Mesenchymal stem cell (in vitro differentiated cells and primary cell): Measurements from ENCODE around the gene TSKS.

Experiments
- DNase-seq: peaks from one replicate; pipeline ENCODE4 v3.0.0-alpha.2; 2013
- H2AFZ ChIP-seq: one replicate; pipeline ENCODE4 v1.6.1; 2013; ENCODE audit warnings: low read depth, mild to moderate bottlenecking, control low read depth, inconsistent platforms, low read length, moderate library complexity
- H2AK5ac ChIP-seq: 2 replicates; pipeline ENCODE4 v1.6.1; 2013; ENCODE audit warnings: low read length, moderate library complexity, mild to moderate bottlenecking, inconsistent platforms; ENCODE audit not compliant: severe bottlenecking
- H2BK120ac ChIP-seq: one replicate; pipeline ENCODE4 v1.6.1; 2013; ENCODE audit warnings: low read depth, mild to moderate bottlenecking, inconsistent platforms, low read length, moderate library complexity
- H2BK12ac ChIP-seq, 2 experiments: one replicate each; pipeline ENCODE4 v1.6.1; 2013; ENCODE audit warnings: inconsistent platforms in 2 of 2, low read length in 2 of 2, mild to moderate bottlenecking in 2 of 2, moderate library complexity in 2 of 2, control low read depth in 1 of 2
- H2BK15ac ChIP-seq: one replicate; pipeline ENCODE4 v1.6.1; 2013; ENCODE audit warnings: mild to moderate bottlenecking, low read depth, inconsistent platforms; ENCODE audit not compliant: poor library complexity, severe bottlenecking
- H2BK5ac ChIP-seq: 2 replicates; pipeline ENCODE4 v1.6.1; 2013; ENCODE audit warnings: low read depth, mild to moderate bottlenecking, low read length, control low read depth, inconsistent platforms; ENCODE audit not compliant: poor library complexity, severe bottlenecking
- H3K14ac ChIP-seq, 2 experiments: one replicate each; pipeline ENCODE4 v1.6.1; 2013; ENCODE audit warnings: inconsistent platforms in 2 of 2, low read length in 2 of 2, control low read depth in 1 of 2, mild to moderate bottlenecking in 1 of 2, moderate library complexity in 1 of 2
- H3K18ac ChIP-seq, 2 experiments: one replicate each; pipeline ENCODE4 v1.6.1; 2013; ENCODE audit warnings: inconsistent platforms in 2 of 2, low read length in 2 of 2, control low read depth in 1 of 2, low read depth in 1 of 2, mild to moderate bottlenecking in 1 of 2
- H3K23ac ChIP-seq, 2 experiments: one replicate each; pipeline ENCODE4 v1.6.1; 2013; ENCODE audit warnings: inconsistent platforms in 2 of 2, low read length in 2 of 2, mild to moderate bottlenecking in 2 of 2, moderate library complexity in 2 of 2, control low read depth in 1 of 2
- H3K27ac ChIP-seq: 2 replicates; pipeline ENCODE4 v1.5.1; 2013; ENCODE audit warnings: mild to moderate bottlenecking, moderate library complexity, low read length, control low read depth, inconsistent platforms; ENCODE audit not compliant: poor library complexity, severe bottlenecking
- H3K27me3 ChIP-seq, 2 experiments: 2 replicates each; pipeline versions ENCODE4 v1.6.1 to v1.7.0; 2013; ENCODE audit warnings: low read length in 2 of 2, mild to moderate bottlenecking in 2 of 2, moderate library complexity in 2 of 2, control low read depth in 1 of 2, inconsistent platforms in 1 of 2; ENCODE audit not compliant: control insufficient read depth in 1 of 2, insufficient read depth in 1 of 2
- H3K36me3 ChIP-seq, 2 experiments: 2 replicates each; pipeline versions ENCODE4 v1.6.1 to v1.7.0; 2013; ENCODE audit warnings: low read length in 2 of 2, control low read depth in 1 of 2, inconsistent platforms in 1 of 2, low read depth in 1 of 2, mild to moderate bottlenecking in 1 of 2; ENCODE audit not compliant: insufficient read depth in 2 of 2, control insufficient read depth in 1 of 2
- H3K4ac ChIP-seq, 2 experiments: one replicate each; pipeline ENCODE4 v1.6.1; 2013; ENCODE audit warnings: inconsistent platforms in 2 of 2, low read length in 2 of 2, mild to moderate bottlenecking in 2 of 2, moderate library complexity in 2 of 2, control low read depth in 1 of 2, low read depth in 1 of 2
- H3K4me1 ChIP-seq: 2 replicates; pipeline ENCODE4 v1.6.1; 2013; ENCODE audit warnings: low read depth, low read length, control low read depth; ENCODE audit not compliant: control insufficient read depth, insufficient read depth
- H3K4me2 ChIP-seq: 2 replicates; pipeline ENCODE4 v1.6.1; 2013; ENCODE audit warnings: low read length, mild to moderate bottlenecking, inconsistent platforms; ENCODE audit not compliant: poor library complexity, severe bottlenecking
- H3K4me3 ChIP-seq, 2 experiments: 2 replicates each; pipeline versions ENCODE4 v1.5.1 to v1.7.0; 2013; ENCODE audit warnings: low read length in 2 of 2, mild to moderate bottlenecking in 2 of 2, control low read depth in 1 of 2, low read depth in 1 of 2; ENCODE audit not compliant: insufficient read depth in 1 of 2
- H3K79me1 ChIP-seq: replicated peaks from 2 replicates; pipeline ENCODE4 v1.6.1; 2013; ENCODE audit warnings: mild to moderate bottlenecking, control low read depth, low read length, inconsistent platforms; ENCODE audit not compliant: poor library complexity, severe bottlenecking
- H3K9ac ChIP-seq: 2 replicates; pipeline ENCODE4 v1.7.0; 2013; ENCODE audit warnings: mild to moderate bottlenecking, low read length, moderate library complexity
- H3K9me3 ChIP-seq: 2 replicates; pipeline ENCODE4 v1.7.0; 2013; ENCODE audit warnings: mild to moderate bottlenecking, low read length; ENCODE audit not compliant: control insufficient read depth
- H4K8ac ChIP-seq: one replicate; pipeline ENCODE4 v1.6.1; 2013; ENCODE audit warnings: inconsistent platforms, mild to moderate bottlenecking, low read length, moderate library complexity
- H4K91ac ChIP-seq: one replicate; pipeline ENCODE4 v1.6.1; 2013; ENCODE audit warnings: mild to moderate bottlenecking, low read length, inconsistent platforms
- WGBS: methylation state at CpG from one replicate; pipeline ENCODE4 v1.1.7; 2013; ENCODE audit warnings: mixed read lengths; 5-methylcytosine and 5-hydroxymethylcytosine counted together

TSKS gene

GRCh38 chr19:49809160-49809940 lies 46.2 kb upstream of the TSKS start:
- Histone ChIP-seq H3K36me3 (peaks cover 38 to 47% of the 10 kb centered on the region in 2 experiments), H3K4ac (peak overlapping the region in 1 of 2 experiments; percentile 66), H3K4me3 (peak overlapping the region; percentile 46 to 90), H3K9ac (peak overlapping the region; percentile 87), H3K18ac (peak overlapping the region; percentile 29 to 77), H2BK120ac (no peak overlapping the region), H2AK5ac (no peak overlapping the region), H3K27ac (no peak overlapping the region), H4K8ac (peak overlapping the region; percentile 64), H2BK15ac (no peak overlapping the region), H3K4me2 (peak overlapping the region; percentile 34), H3K23ac (no peak overlapping the region), H3K4me1 (peaks cover 21% of the 10 kb centered on the region), H3K14ac (peak overlapping the region in 1 of 2 experiments; percentile 86), H2BK5ac (no peak overlapping the region), H3K9me3 (no peaks in the 10 kb centered on the region), H3K79me1 (peaks cover 3% of the 10 kb centered on the region), H3K27me3 (no peaks in the 10 kb centered on the region), H4K91ac (no peak overlapping the region), H2AFZ (peak overlapping the region; percentile 83), H2BK12ac (peak overlapping the region in 1 of 2 experiments; percentile 7)
- peak; percentile 42 for DNase-seq
- 21% methylated on average over 50 of the region's 50 CpGs for WGBS

- no peaks in the 10 kb centered on the region for H3K27me3 ChIP-seq
- 6% methylated on average over 31 of the region's 31 CpGs for WGBS
- peak overlapping the region; percentile 87 for H3K9ac ChIP-seq
These were observed 45.6 kb upstream of the TSKS start for GRCh38 chr19:49808711-49809159.

DNA sequence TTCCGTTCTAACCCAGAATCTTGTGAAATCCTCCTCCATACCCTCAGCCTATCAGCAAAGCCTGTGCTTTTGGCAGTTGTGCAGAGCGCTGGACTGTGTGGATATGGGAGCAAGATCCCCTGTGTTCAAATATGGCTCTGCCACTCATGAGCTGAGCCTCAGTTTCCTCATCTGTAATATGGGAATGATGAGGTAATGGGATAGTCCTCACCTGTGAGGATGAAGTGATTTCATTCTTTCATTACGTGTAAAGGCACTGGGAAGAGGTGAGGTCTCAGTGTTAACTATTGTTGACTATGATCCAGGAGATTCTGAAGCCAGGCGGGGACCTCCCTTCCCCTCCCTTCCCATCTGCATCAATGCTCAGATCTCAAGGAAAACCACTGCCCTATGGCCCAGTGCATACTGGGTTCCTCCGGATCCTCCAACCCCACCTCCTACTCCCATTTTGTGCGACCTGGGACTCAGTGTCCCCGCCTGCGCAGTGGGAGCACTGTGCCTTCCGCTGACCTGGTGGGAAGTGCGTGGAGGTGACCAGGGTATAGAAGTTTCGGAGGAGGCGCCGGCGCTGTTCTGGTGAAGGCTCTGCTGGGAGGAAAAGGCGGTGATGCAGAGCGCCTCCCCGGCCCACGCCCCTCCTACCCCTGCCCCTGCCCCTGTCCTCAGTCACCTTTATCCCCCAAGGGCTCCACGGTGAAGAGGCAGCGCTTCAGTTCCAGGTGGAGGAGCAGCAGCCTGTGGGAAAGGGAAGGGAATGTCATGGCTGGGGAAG lies 45.0 kb upstream of the TSKS start:
- 100% methylated on average over 3 of the region's 20 CpGs for WGBS
- Histone ChIP-seq H3K79me1 (peaks cover 6% of the 10 kb centered on the region), H3K23ac (no peak overlapping the region)

More at GRCh38 chr19:49808711-49809159, 45.6 kb upstream of the TSKS start:
- Histone ChIP-seq H3K36me3 (peaks cover 42 to 53% of the 10 kb centered on the region in 2 experiments), H4K8ac (peak overlapping the region; percentile 85), H3K4me3 (peak overlapping the region; percentile 46 to 90), H3K4ac (peak overlapping the region in 1 of 2 experiments; percentile 66), H3K4me1 (peaks cover 21% of the 10 kb centered on the region), H2BK15ac (peak overlapping the region; percentile 17), H3K4me2 (peak overlapping the region; percentile 34), H2BK12ac (no peak overlapping the region), H3K9me3 (no peaks in the 10 kb centered on the region), H2AFZ (peak overlapping the region; percentile 83), H4K91ac (no peak overlapping the region), H3K27ac (no peak overlapping the region), H3K18ac (peak overlapping the region in 1 of 2 experiments; percentile 77), H2AK5ac (no peak overlapping the region), H3K23ac (no peak overlapping the region), H3K79me1 (peaks cover 3% of the 10 kb centered on the region), H2BK5ac (no peak overlapping the region), H3K14ac (peak overlapping the region in 1 of 2 experiments; percentile 86), H2BK120ac (no peak overlapping the region)
- DNase-seq, result peak; percentile 88

More for the DNA sequence above, 45.0 kb upstream of the TSKS start:
- peaks cover 21% of the 10 kb centered on the region for H3K4me1 ChIP-seq
- H3K36me3 ChIP-seq, result peaks cover 49 to 59% of the 10 kb centered on the region in 2 experiments
- DNase-seq, result no peak
- H3K9ac ChIP-seq, result peak overlapping the region; percentile 43
- peak overlapping the region; percentile 17 for H2BK15ac ChIP-seq
- H3K4ac ChIP-seq, result no peak overlapping the region
- H3K27me3 ChIP-seq, result no peaks in the 10 kb centered on the region
- H4K91ac ChIP-seq, result no peak overlapping the region
- no peaks in the 10 kb centered on the region for H3K9me3 ChIP-seq
- H2AFZ ChIP-seq, result no peak overlapping the region
- H3K14ac ChIP-seq, result peak overlapping the region in 1 of 2 experiments; percentile 8
- H3K4me3 ChIP-seq, result peak overlapping the region in 1 of 2 experiments; percentile 90
- H2AK5ac ChIP-seq, result no peak overlapping the region
- H2BK120ac ChIP-seq, result no peak overlapping the region
- no peak overlapping the region for H3K27ac ChIP-seq
- no peak overlapping the region for H2BK12ac ChIP-seq
- no peak overlapping the region for H2BK5ac ChIP-seq
- H3K18ac ChIP-seq, result no peak overlapping the region
- no peak overlapping the region for H3K4me2 ChIP-seq
- peak overlapping the region; percentile 85 for H4K8ac ChIP-seq
